Measurements from ENCODE around the gene ESR2. TPM values are rescaled to one million over a fixed set of nuclear protein-coding genes. Genes with fewer than 3 reads are reported as not detected.

ESR2 gene
- total and polyA plus RNA-seq, 2 of the 8 experiments (the other 6 are each of a cell fraction or from before 2014, with no cell fraction given) = 0.19 to 0.23 TPM

- DNase-seq (ENCODE audit: low read depth in 1 of 2, low spot score in 2 of 2) = peak in 1 of 2 experiments; percentile 7
- H3K23me2 ChIP-seq (ENCODE audit: low read depth, low read length) = no peaks in the 10 kb centered on the region
- H3K14ac ChIP-seq (ENCODE audit: insufficient read length) = no peak overlapping the region
- POLR2A ChIA-PET (ENCODE audit: partially characterized antibody) = no interaction called here
- H3K27me3 ChIP-seq (replicated peaks in 1 of 4; ENCODE audit: control insufficient read depth in 3 of 4, extremely low read depth in 1 of 4, insufficient read depth in 3 of 4, low read length in 3 of 4) = no peaks in the 10 kb centered on the region
- peaks cover 0 to 6% (median 3%) of the 10 kb centered on the region in 4 experiments; a peak in 3 of 7 replicates for H3K4me1 ChIP-seq (replicated peaks in 1 of 4; ENCODE audit: control insufficient read depth in 3 of 4, insufficient read depth in 4 of 4, low read length in 3 of 4)
- H4K8ac ChIP-seq (ENCODE audit: extremely low read depth, insufficient read depth, low read length) = no peak overlapping the region
- no peaks in the 10 kb centered on the region for H4K20me1 ChIP-seq (replicated peaks in 1 of 2; ENCODE audit: control insufficient read depth in 1 of 2, insufficient read depth in 2 of 2, low read length in 2 of 2)
- no peak overlapping the region; a peak in 1 of 8 replicates for H3K4me3 ChIP-seq (ENCODE audit: extremely low read depth in 1 of 4, insufficient read depth in 2 of 4, low read depth in 3 of 4, low read length in 4 of 4)
- CTCF ChIA-PET (ENCODE audit: partially characterized antibody) = interaction anchor here (0.9 kb wide), 1 partner anchor 80 kb away, joined by 3 read pairs; no protein-coding TSS in a partner anchor
- H2BK5ac ChIP-seq (ENCODE audit: low read depth, low read length) = no peak overlapping the region
- H2AFZ ChIP-seq (ENCODE audit: low read length) = no peak overlapping the region
- no peak overlapping the region for H4K91ac ChIP-seq (replicated peaks; ENCODE audit: insufficient read length, low read length)
- peak overlapping the region; percentile 5 to 11; a peak in 1 of 4 replicates for H3K4me2 ChIP-seq (ENCODE audit: insufficient read depth in 1 of 2, low read depth in 2 of 2, low read length in 2 of 2)
- WGBS, 2 experiments (ENCODE audit: extremely low coverage in 1 of 2, insufficient coverage in 1 of 2, insufficient read length in 1 of 2, insufficient replicate concordance in 2 of 2, low coverage in 1 of 2, low lambda C conversion rate in 2 of 2, missing lambda C conversion rate in 1 of 2) = 30% methylated on average over 2 of the region's 2 CpGs; no CpG with 5 or more reads in 1 of the 2 experiments
- H3K4ac ChIP-seq (replicated peaks; ENCODE audit: insufficient read length, low read depth, low read length) = no peak overlapping the region
- H2AK5ac ChIP-seq (ENCODE audit: low read depth, low read length) = no peak overlapping the region
- H3K56ac ChIP-seq (replicated peaks; ENCODE audit: insufficient read length, low read depth, low read length) = no peak overlapping the region
- no peak overlapping the region for H2BK120ac ChIP-seq (replicated peaks; ENCODE audit: low read depth, low read length)
- no peak overlapping the region for H3K18ac ChIP-seq (ENCODE audit: extremely low read depth, low read length)
- peak; percentile 95 for FAIRE-seq
- H3K9me3 ChIP-seq (ENCODE audit: insufficient read depth in 2 of 2, low read depth in 1 of 2, low read length in 1 of 2) = no peaks in the 10 kb centered on the region
- H3K9ac ChIP-seq (replicated peaks in 1 of 4; ENCODE audit: extremely low read depth in 1 of 4, low read depth in 3 of 4, low read length in 3 of 4) = no peak overlapping the region
- H3K23ac ChIP-seq (ENCODE audit: insufficient read length) = no peak overlapping the region
- H3K79me1 ChIP-seq (ENCODE audit: low read depth, low read length) = no peaks in the 10 kb centered on the region
- no peak overlapping the region; the same call in 1 of the 2 replicates for H2BK12ac ChIP-seq (ENCODE audit: low read depth, low read length)
- H2BK15ac ChIP-seq (ENCODE audit: low read length) = no peak overlapping the region
- H2BK20ac ChIP-seq (ENCODE audit: low read length) = no peak overlapping the region
- H4K5ac ChIP-seq (ENCODE audit: insufficient read length, low read depth, low read length) = no peak overlapping the region
- H3K36me3 ChIP-seq (ENCODE audit: control insufficient read depth in 2 of 4, insufficient read depth in 4 of 4, low read length in 3 of 4) = peaks cover 0 to 6% (median 1%) of the 10 kb centered on the region in 4 experiments; a peak in 3 of 8 replicates
- no peaks in the 10 kb centered on the region for H3K79me2 ChIP-seq (ENCODE audit: control insufficient read depth in 1 of 2, insufficient read depth in 2 of 2, low read length in 2 of 2)
- H3K27ac ChIP-seq (ENCODE audit: low read depth, low read length) = no peak overlapping the region
These were observed 204.3 kb downstream of the ESR2 start for GRCh38 chr14:64089920-64090319.
